BJ (cell line): Measurements from ENCODE around the gene SSBP4. TPM values are rescaled to one million over a fixed set of nuclear protein-coding genes. Genes with fewer than 3 reads are reported as not detected.
"Not testable (repeated sequence)": the region's sequence is repeated elsewhere in the genome, so short reads cannot be mapped to it uniquely, and the experiment has no call there.

Experiments used
- CTCF ChIA-PET: fragments of 350-600 bp; formaldehyde crosslinking; extraction: SDS; loops from one replicate; lab custom pipeline; 2021; ENCODE audit warnings: antibody characterized with exemption, inconsistent platforms; lab: Yijun Ruan, JAX
- POLR2A ChIA-PET: fragments of 300-600 bp; sonication (Branson Sonifier 250); formaldehyde crosslinking; extraction: SDS; loops from one replicate; lab custom pipeline; 2021; ENCODE audit warnings: antibody characterized with exemption; lab: Charles Lee
- DNase-seq: peaks from one replicate; pipeline ENCODE4 v3.0.0-alpha.2; 2011; ENCODE audit warnings: low read depth
- H3K27me3 ChIP-seq: 2 replicates; pipeline ENCODE4 v1.6.0; 2011; ENCODE audit warnings: low read length; ENCODE audit not compliant: control insufficient read depth, insufficient read depth
- H3K36me3 ChIP-seq: 2 replicates; pipeline ENCODE4 v1.5.1; 2011; ENCODE audit warnings: low read length; ENCODE audit not compliant: control insufficient read depth, insufficient read depth
- H3K4me3 ChIP-seq: 2 replicates; pipeline ENCODE4 v1.5.1; 2011; ENCODE audit warnings: low read depth, mild to moderate bottlenecking, control low read depth, low read length
- polyA plus RNA-seq: library from polyadenylated mRNA; depleted of rRNA; stranded (reverse); fragments of >200 nt; gene quantifications from 2 replicates; pipeline ENCODE4 v1.2.3, GENCODE V29; 2011
- TF ChIP-seq, protein P1 (sequence below): IDR thresholded peaks from 2 replicates; pipeline ENCODE4 v1.5.1; 2011; ENCODE audit warnings: low read depth, mild to moderate bottlenecking, control low read depth, inconsistent platforms, low read length, moderate library complexity; ENCODE audit not compliant: insufficient read depth

SSBP4 gene
- polyA plus RNA-seq, 1 experiment = 24.1 TPM

DNA sequence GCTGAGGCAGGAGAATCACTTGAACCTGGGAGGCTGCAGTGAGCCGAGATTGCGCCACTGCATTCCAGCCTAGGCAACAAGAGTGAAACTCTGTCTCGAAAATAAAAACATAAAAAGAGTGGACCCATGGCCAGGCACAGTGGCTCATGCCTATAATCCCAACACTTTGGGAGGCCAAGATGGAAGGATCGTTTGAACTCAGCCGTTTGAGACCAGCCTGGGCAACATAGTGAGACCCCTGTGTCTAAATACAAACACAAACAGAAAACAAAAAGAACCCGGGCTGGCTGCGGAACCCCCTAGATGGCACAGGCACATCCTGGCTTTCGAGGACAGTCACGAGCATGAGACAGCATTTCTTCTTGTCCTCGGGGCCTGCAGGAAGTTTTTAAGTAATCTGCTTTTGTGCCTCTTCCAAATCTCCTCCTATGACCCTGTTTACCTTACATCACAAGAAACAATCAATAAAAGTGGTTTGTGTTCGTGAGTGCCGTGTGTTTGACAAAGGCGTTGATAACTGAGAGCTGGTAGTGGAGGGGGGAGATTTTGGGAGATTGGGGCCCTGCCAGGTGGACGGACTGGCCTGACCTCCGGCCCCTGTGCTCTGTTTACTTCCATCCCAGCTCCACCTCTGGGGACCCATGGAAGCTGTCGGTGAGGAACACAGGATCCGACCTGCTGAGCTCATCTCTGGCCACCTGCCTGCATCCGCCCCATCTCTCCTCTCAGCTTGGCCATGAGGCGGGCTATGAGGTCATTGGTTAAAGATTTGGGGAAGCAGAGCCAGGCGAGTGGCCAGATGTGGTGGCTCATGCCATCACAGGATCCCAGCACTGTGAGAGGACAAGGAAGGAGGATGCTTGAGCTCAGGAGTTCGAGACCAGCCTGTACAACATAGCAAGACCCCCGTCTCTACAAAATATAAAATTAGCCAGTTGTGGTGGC, 39.1 kb upstream of the SSBP4 start:
- Histone ChIP-seq H3K27me3 (no peaks in the 10 kb centered on the region), H3K36me3 (no peaks in the 10 kb centered on the region), H3K4me3 (no peak overlapping the region)
- ChIA-PET CTCF (interaction anchor here (0.5 to 2.3 kb wide), 7 partner anchors 8 to 500 kb away, joined by 3 to 18 read pairs (median 6); no protein-coding TSS in a partner anchor), POLR2A (interaction anchor here (0.6 kb wide), 1 partner anchor 100 kb away, joined by 3 read pairs; no protein-coding TSS in a partner anchor)
- TF ChIP-seq, protein P1, sequence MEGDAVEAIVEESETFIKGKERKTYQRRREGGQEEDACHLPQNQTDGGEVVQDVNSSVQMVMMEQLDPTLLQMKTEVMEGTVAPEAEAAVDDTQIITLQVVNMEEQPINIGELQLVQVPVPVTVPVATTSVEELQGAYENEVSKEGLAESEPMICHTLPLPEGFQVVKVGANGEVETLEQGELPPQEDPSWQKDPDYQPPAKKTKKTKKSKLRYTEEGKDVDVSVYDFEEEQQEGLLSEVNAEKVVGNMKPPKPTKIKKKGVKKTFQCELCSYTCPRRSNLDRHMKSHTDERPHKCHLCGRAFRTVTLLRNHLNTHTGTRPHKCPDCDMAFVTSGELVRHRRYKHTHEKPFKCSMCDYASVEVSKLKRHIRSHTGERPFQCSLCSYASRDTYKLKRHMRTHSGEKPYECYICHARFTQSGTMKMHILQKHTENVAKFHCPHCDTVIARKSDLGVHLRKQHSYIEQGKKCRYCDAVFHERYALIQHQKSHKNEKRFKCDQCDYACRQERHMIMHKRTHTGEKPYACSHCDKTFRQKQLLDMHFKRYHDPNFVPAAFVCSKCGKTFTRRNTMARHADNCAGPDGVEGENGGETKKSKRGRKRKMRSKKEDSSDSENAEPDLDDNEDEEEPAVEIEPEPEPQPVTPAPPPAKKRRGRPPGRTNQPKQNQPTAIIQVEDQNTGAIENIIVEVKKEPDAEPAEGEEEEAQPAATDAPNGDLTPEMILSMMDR = no peak
- DNase-seq = peak; percentile 87

DNA sequence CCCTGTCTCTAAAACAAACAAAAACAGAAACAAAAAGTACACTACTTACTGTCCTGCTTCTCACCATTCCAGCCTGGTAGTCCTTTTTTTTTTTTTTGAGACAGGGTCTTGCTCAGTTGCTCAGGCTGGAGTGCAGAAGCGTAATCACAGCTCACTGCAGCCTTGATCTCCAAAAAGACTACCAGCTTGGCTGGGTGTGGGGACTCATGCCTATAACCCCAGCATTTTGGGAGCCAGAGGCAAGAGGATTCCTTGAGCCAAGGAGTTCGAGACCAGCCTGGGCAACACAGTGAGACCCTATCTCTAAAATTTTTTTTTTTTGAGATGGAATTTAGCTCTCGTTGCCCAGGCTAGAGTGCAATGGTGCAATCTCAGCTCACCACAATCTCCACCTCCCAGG, 38.4 kb upstream of the SSBP4 start:
- H3K36me3 ChIP-seq = no peaks in the 10 kb centered on the region
- ChIA-PET CTCF (interaction anchor here (0.6 to 2.3 kb wide), 7 partner anchors 8 to 499 kb away, joined by 3 to 18 read pairs (median 6); no protein-coding TSS in a partner anchor), POLR2A (no interaction called here)
- DNase-seq = no peak
- TF ChIP-seq, protein P1 = no peak
- no peak overlapping the region for H3K4me3 ChIP-seq
- no peaks in the 10 kb centered on the region for H3K27me3 ChIP-seq

DNA sequence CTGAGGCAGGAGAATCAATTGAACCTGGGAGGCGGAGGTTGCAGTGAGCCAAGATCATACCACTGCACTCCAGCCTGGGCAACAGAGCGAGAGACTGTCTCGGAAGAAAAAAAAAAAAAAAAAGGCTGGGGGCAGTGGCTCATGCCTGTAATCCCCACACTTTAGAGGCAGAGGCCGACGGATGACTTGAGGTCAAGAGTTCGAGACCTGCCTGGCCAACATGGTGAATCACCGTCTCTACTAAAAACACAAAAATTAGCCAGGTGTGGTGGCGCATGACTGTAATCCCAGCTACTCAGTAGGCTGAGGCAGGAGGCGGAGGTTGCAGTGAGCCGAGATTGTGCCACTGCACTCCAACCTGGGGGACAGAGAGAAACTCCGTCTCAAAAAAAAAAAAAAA, 35.6 kb upstream of the SSBP4 start:
- CTCF ChIA-PET = interaction anchor here (2.1 to 6.2 kb wide), 2 partner anchors 15 to 19 kb away, joined by 6 to 68 read pairs; partner anchors contain the start of gene LRRC25
- POLR2A ChIA-PET, H3K36me3 ChIP-seq, H3K4me3 ChIP-seq, DNase-seq, H3K27me3 ChIP-seq: not testable (repeated sequence)

DNA sequence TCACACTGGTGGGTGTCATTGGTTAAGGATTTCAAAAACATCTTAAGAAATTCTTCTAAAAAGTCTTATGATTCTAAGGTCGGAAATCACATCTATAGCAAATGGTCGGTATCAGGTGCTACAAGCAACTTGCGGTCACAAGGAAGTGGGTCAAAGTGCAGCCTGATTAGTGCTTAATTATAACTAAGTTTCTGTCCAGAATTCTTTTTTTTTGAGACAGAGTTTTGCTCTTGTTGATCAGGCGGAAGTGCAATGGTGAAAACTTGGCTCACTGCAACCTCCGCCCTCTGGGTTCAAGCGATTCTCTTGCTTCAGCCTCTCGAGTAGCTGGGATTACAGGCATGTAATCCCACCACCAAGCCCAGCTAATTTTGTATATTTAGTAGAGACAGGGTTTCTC, 34.4 kb upstream of the SSBP4 start:
- peaks cover 15% of the 10 kb centered on the region for H3K36me3 ChIP-seq
- ChIA-PET CTCF (interaction anchor here (0.6 to 6.2 kb wide), 2 partner anchors 14 to 44 kb away, joined by 3 to 68 read pairs; partner anchors contain the start of gene LRRC25), POLR2A (no interaction called here)
- H3K27me3 ChIP-seq = no peaks in the 10 kb centered on the region
- TF ChIP-seq, protein P1 = no peak
- no peak overlapping the region for H3K4me3 ChIP-seq
- DNase-seq = no peak

DNA sequence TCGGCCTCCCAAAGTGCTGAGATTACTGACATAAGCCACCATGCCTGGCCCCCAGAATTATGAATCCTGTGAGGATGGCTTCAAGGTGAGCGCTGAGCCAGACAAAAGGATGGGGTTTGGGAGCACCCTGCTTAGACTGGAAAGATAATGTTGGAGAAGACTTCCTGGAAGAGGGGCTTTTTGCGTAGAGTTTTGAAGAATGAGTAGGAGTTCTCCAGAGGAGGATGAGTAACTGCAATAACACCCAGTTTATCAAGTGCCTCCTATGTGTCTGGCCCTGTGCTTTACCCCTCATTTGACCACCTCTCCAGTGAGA, 33.9 kb upstream of the SSBP4 start:
- POLR2A ChIA-PET = interaction anchor here (0.8 kb wide), 1 partner anchor 57 kb away, joined by 3 read pairs; no protein-coding TSS in a partner anchor
- CTCF ChIA-PET = interaction anchor here (0.7 to 6.2 kb wide), 10 partner anchors 10 to 122 kb away, joined by 3 to 101 read pairs (median 6); partner anchors contain the start of genes LRRC25 and SSBP4
- Histone ChIP-seq H3K27me3 (no peaks in the 10 kb centered on the region), H3K36me3 (peaks cover 16% of the 10 kb centered on the region), H3K4me3 (no peak overlapping the region)
- DNase-seq = no peak
- TF ChIP-seq, protein P1 = no peak
